Stimulated activated CD8-positive, alpha-beta memory T cell treated with anti-CD3 and anti-CD28 coated beads, Interleukin-12 subunit alpha, Interleukin-12 subunit beta, amount 100 ng/mL, for 24 hours (primary cell): ENCODE measurements around the gene PCSK1N.
"Not testable (repeated sequence)": the region's sequence is repeated elsewhere in the genome, so short reads cannot be mapped to it uniquely, and the experiment has no call there.

ENCODE experiments used
- DNase-seq: peaks from one replicate; pipeline ENCODE4 v3.0.0-alpha.2; 2020; ENCODE audit errors: extremely low read depth

The PCSK1N gene, protein sequence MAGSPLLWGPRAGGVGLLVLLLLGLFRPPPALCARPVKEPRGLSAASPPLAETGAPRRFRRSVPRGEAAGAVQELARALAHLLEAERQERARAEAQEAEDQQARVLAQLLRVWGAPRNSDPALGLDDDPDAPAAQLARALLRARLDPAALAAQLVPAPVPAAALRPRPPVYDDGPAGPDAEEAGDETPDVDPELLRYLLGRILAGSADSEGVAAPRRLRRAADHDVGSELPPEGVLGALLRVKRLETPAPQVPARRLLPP

DNA sequence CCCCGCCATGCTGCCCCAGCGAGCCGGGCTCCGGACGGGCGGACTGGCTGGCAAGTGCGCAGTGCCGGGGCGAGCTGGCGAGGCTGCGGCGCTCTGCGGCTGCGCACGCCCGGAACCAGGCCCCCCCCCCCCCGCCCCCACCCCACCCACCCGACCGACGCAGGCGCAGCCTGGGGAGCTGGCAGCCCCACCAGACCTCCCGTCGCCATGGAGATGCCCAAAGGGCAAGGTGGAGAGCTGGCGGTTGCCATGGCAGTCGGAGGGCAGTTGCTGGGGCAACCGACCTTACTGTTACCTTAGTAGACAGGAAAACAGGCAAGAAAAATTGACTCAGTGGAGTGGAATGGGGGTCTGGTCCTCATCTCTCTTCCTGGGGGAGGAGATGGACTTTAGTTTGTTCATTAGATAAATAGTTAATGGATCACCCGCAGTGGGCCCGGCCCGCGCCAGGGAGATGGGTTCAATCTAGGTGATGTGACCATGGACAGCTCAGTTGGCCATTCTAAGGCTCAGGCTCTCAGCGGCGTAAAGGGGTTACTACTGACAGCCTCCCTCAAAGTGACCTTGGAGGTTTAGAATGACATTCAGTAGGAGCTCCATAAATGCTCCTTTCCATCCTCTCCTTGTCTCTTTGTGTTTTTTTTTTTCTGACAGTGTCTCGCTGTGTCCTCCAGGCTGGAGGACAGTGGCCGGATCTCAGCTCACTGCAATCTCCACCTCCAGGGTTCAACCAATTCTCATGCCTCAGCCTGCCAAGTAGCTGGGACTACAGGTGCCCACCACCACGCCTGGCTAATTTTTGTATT is at the start of gene PCSK1N:
Gene PCSK1N, minus strand, starts transcription at position 87 of the 806 bp plus-strand sequence. Its CDS starts 78 bp downstream, at position 9.
- DNase-seq, result no peak

DNA sequence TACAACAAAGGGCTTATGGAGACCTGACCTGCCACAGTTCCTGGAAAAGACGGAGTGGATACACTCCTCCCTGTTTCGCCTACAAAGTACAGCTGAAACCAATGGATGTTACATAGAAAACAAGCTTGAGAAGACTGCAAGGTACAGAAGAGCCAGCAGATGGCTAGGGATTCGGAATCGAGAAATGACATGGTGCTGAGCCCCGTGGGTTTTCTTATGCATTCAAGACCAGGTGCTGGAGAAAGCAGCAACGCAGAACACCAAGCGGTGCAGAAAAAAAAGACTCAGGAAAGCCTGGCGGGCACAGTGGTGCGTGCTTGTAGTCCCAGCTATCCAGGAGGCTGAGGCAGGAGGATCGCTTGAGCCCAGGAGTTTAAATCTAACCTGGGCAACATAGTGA is 48.3 kb upstream of the PCSK1N start:
- no peak for DNase-seq

DNA sequence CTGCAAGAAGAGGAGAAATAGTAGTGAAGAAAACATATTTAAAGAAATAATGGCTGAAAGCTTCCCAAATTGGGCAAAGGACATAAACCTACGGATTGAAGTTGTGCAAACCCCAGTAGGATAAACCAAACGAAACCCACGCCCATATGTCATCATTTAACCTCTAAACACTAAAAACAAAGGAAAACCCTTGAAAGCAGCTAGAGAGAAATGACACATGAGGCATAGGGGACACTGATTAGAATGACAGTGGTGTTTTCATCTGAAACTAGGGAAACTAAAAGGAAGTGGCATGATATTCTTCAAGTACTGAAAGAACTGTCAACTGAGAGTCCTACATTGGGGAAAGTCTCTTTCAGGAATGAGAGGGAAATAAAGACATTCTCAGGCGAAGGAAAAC is 41.5 kb upstream of the PCSK1N start:
- not testable (repeated sequence) for DNase-seq

DNA sequence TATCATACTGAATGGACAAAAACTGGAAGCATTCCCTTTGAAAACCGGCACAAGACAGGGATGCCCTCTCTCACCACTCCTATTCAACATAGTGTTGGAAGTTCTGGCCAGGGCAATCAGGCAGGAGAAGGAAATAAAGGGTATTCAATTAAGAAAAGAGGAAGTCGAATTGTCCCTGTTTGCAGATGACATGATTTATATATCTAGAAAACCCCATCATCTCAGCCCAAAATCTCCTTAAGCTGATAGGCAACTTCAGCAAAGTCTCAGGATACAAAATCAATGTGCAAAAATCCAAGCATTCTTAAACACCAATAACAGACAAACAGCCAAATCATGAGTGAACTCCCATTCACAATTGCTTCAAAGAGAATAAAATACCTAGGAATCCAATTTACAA is 36.6 kb upstream of the PCSK1N start:
- not testable (repeated sequence) for DNase-seq

DNA sequence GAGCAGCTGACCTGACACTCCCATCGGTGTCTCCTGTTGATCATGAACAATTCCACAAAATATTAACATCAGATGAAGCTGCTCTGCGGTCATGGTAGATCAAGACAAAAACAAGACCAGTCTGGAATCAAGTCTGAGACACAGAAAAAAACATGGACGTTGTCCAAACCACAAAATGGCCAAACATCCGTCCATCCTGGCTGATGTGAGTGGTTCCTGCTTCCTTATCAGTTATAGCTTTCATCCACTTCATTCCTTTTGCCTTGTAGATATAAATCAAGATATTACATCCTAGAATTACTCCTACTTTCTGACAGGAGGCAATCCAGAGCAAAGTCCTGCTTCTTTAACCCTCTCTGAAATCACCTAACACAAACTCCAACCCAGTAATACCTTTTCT is 28.8 kb upstream of the PCSK1N start:
- no peak for DNase-seq

DNA sequence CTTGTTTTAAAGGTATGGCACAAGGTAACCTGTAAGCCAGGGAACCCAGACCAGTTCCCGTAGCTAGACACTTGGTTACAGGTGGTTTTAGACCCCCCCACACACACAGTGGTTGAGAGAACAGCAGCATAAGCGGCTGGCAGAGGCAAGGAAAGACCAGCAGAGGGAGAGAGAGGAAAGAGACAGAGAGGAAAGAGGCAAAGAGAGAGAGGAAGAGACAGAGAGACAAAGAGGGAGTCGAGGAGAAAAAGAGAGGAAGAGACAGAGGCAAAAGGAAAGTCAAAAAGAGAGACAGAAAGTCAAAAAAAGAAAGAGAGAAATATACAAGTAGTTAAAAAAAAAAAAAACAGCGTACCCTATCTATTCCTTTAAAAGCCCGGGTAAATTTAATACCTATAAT is 19.5 kb upstream of the PCSK1N start:
- DNase-seq, result no peak

DNA sequence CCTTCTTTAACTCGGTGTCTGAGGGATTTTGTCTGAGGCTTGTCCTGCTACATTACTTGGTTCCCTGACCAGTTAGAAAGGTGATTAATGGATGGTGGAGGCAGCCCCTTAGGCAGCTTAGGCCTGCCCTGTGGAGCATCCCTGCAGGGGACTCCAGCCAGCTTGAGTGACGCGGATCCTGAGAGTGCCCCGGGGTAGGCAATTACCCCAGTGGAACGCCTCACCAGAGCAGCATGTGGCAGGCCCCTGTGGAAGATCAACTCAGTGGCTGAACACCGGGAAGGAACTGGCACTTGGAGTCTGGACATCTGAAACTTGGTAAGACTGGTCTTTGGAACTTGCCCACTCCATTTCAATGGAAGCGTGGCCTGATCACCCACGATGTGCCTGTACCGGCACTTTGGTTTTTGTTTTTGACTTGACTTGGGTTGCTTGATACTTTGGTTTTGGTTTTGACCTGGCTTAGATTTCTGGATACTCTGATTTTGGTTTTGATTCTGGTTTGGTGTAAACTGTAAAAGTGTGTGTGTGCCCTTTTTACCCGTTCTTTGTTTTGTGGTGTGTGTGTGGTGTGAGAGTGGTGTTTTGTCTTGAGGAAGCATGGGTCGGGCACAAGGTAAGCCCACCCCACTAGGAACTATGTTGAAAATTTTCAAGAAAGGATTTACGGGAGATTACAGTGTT is 18.9 kb upstream of the PCSK1N start:
- not testable (repeated sequence) for DNase-seq

DNA sequence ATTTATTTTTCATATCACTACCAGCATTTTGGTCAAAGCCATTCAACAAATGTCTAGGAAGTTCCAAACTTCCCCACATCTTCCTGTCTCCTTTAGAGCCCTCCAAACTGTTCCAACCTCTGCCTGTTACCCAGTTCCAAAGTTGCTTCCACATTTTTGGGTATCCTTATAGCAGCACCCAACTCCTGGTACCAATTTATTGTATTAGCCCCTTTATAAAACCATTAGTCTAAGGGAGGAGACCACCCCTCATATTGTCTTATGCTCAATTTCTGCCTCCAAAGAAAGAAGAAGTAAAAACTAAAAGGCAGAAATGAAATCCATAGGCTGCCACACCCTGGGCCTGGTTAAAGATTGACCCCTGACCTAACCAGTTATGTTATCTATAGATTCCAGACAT is 18.1 kb upstream of the PCSK1N start:
- not testable (repeated sequence) for DNase-seq

DNA sequence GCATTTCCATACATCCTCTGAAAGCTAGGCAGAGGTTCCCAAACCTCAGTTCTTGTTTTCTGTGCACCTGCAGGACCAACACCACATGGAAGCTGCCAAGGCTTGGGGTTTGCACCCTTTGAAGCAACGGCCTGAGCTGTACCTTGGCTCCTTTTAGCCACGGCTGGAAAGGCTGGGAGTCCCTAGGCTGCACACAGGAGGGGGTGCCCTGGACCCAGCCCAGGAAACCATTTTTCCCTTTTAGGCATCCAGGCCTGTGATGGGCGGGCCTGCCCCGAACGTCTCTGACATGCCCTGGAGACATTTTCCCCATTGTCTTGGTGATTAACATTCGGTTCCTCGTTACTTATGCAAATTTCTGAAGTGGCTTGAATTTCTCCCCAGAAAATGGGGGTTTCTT is 17.4 kb upstream of the PCSK1N start:
- DNase-seq, result no peak

DNA sequence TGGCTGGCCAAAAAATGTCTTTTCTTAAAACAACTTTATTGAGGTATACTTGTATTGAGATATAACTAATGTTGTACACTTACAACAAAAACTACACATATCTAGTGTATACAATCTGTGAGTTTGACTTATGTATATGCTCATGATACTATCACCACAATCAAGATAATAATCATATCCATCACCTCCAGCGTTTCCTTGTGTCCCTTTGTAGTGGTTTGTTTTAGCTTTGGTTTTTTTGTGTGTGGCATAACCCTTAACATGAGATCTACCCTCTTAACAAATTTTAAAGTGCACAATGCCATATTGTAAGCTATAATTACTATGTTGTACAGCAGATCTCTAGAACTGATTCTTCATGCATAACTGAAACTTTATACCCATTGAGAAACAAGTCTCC is 13.4 kb upstream of the PCSK1N start:
- DNase-seq, result no peak

DNA sequence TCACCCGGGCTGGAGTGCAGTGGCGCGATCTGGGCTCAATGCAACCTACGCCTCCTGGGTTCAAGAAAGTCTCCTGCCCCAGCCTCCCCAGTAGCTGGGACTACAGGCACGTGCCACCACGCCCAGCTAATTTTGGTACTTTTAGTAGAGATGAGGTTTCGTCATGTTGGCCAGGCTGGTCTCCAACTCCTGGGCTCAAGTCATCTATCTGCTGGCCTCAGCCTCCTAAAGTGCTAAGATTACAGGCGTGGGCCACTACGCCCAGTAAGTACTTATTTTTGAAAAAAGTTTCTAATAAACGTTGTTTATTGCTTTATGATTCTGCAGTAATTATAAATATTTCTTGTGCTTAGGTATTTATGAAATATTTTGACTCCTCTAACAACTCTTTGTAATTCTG is 4.3 kb upstream of the PCSK1N start:
- DNase-seq, result no peak

DNA sequence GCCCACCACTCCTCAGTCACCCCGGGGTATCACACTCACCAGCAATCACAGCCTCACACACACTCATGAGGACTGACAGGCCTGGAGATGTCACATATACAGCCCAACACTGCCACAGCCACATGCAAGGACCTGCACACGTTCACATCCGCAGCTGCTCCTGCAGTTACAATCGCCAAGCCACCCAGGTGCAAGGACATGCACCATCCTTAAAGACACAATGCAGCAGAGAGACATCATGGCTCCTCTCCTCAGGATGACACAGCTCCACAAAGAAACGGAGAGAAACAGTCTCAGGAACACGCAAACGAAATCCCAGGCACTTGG is 1.1 kb downstream of the PCSK1N start:
- DNase-seq, result no peak

DNA sequence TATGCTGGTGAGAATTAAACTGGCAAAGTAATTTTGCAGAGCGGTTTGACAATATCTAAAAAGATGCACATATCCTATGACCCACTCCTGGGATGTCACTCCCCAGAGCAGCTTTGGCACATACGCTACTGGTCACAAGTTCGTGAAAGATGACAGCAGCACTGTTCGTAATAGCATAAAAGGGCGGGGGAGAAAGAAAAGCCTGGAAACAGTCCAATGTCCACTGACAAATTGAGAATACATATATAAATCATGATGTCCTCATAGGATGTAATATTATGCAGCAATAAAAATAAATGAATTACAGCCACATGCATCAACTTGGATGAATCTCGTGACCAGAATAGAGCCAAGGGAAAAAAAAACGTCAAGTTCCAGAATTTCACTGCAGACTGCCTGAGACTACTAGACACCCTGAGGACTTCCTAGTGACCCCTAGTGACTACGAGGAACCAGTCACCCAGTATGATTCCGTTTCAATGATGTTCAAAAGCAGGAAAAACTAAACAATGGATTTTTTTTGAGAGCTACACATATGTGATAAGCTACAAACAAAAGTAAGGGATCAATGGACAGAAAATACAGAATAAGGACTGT is 1.8 kb downstream of the PCSK1N start:
- no peak for DNase-seq

DNA sequence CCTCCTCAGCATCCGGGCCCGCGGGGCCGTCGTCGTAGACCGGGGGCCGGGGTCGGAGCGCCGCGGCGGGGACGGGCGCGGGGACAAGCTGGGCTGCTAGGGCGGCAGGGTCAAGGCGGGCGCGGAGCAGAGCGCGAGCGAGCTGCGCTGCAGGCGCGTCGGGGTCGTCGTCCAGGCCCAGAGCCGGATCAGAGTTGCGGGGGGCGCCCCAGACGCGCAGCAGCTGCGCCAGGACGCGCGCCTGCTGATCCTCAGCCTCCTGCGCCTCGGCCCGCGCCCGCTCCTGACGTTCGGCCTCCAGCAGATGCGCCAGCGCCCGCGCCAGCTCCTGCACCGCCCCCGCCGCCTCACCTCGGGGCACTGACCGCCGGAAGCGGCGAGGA is 3.5 kb downstream of the PCSK1N start:
- DNase-seq, result no peak

DNA sequence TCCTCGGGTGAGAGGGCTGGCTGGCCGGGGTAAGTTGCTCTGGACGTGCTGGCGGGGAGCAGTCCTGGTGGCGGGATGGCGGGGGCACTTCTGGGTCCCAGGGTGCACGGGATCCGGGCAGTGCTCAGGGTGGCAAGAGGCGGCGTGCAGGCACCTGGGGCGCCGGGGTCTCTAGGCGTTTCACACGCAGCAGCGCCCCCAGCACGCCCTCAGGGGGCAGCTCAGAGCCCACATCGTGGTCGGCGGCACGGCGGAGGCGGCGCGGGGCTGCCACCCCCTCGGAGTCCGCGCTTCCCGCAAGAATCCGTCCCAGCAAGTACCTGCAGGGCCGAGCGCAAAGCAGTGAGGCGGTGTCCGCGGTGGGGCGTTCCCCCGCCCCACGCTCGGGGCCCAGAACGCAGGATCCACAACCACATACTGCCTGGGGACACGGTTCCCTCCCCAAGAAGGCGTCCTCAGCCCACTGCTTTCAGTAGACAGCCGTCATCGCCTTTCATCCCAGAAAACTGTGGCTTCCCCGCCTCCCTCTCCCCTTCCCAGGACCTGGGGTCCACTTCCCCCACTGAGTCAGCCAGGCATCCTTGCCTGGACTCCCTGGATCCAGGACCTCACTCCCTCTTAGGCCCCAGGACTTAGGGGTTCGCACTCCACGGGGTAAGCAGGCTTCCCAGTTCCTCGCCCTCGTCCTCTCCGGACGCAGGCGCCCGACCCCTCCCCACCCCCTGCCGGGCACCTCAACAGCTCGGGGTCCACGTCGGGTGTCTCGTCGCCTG is 4.1 kb downstream of the PCSK1N start:
- DNase-seq, result no peak

DNA sequence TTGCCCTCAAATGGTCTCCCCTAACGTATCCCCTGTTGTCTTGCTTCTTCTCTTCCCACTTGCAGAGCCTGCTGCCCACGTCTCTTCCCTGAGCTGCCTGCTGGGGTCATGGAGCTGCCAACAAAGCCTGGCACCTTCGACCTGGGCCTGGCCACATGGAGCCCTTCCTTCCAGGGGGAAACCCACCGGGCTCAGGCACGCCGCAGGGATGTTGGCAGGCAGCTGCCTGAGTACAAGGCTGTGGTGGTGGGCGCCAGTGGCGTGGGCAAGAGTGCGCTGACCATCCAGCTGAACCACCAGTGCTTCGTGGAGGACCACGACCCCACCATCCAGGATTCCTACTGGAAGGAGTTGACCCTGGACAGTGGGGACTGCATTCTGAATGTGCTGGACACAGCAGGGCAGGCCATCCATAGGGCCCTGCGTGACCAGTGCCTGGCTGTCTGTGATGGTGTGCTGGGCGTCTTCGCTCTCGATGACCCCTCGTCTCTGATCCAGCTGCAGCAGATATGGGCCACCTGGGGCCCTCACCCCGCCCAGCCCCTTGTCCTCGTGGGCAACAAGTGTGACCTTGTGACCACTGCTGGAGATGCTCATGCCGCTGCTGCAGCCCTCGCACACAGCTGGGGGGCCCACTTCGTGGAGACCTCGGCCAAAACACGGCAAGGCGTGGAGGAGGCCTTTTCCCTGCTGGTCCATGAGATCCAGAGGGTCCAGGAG is 6.2 kb downstream of the PCSK1N start:
- no peak for DNase-seq

DNA sequence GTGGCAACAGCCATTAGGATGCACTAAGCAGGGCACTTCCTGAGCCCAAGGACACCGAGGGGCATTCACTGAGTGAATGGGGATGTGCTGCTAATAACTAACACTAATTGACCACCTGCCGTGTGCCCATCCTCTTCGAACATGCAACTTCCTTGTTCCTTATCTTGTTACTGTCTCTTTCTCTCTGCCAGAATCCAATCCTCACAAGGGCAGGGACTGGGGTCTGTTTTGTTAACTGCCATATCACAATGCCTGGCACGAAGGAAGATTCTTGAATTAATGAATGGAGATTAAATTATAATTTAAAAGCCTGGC is 7.8 kb downstream of the PCSK1N start:
- no peak for DNase-seq

DNA sequence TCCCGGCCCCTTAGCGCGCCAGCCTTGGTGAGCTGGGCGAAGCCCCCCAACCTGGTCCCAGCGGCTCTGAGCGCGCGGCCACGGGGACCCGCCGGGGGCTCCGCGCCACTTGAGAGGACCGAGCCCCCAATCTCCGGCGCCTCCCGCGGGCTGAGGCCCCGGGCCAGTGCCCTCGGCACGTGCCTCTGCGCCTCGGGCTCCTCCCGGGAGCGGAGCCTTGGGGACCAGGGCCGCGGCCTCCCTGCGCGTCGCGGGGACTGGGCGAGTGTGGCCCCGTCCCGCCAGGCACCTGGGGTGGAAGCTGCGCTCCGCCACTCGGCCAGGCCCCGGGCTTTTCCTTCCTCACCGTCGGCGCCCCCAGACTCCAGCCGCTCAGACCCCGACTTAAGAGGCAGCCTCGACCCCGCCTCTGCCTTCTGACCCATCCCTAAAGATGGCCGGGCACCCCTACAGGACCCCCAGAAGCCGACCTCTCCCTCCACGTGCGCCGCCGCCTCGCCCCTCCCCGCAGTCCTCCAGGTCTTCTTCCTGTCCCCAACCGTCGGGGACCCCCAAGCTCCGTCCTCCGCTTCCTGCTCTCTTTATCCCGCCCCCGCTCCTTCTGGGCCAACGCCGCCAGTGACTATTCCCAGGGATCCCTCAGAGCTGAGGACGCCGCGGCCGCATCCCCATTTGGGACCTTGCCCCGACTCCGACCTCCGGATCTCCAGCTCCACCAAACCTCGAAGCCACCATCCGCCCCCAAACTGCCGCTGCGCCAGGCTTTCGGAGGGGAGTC is 8.3 kb downstream of the PCSK1N start:
- no peak for DNase-seq

DNA sequence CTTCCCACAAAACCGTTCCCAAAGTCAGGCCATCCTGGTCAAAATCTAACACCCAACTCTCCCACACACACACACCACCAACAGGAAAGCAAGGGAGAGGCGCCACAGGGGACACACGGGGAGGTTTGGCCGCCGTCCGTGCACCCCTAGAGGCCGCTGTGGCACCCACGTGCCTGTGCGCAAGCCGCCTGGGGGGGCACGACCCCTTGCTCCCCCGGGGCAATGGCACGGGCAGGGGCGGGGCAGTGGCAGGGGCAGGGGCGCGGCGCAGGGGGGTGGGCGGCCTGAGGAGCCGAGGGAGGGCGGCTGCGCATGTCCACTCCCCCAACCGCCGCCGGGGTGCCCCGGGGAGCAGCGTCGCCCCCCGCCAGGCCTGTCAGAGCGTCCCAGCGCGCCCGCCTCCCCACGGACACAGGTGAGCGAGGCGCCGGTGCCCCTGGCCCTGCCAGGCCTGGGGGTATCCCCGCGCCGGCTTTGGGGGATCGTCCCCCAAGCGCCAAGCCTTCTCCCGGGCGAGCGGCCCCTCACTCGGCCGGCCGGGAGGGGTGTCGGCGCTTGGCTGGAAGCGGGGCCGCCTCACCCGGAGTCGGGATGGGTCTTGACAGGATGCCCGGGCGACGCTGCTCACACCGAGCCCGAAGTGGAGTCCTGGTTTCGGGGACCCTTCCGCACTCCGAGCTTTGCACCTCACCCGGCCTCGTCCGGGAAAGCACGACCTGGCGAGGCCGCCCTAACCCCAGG is 9.1 kb downstream of the PCSK1N start, which contains the start of gene ERAS:
Gene ERAS, plus strand, starts transcription at position 379 of the 741 bp plus-strand sequence. CDS start 2,611 bp downstream, outside the sequence.
- no peak for DNase-seq

DNA sequence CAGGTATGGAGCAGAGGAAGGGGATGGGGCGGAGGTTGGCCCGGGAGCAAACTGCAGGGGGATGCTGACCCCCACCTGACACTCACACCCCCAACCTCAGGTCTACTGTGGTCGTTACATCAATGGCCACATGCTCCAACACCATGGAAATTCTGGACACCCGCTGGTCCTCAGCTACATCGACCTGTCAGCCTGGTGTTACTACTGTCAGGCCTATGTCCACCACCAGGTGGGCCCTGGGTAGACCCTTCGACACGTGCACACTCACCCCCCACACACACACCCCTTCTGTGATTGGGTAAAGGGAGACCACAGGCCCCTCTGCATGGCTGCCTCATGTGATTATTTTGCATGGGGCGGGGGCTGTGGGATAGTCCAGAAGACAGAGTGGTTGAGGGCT is 11.3 kb downstream of the PCSK1N start:
- no peak for DNase-seq
